GM19023 (cell line): ENCODE results near the gene NOTCH4.
A peak's percentile ranks its signal among the peaks of the same experiment; 100 is the strongest.
"Not testable (repeated sequence)": the region's sequence is repeated elsewhere in the genome, so short reads cannot be mapped to it uniquely, and the experiment has no call there.

Experiments
- ATAC-seq: cut with Tn5 transposase; IDR thresholded peaks from one replicate; pipeline ENCODE4 v1.9.1; 2021; ENCODE audit warnings: mild to moderate bottlenecking, moderate library complexity; ENCODE audit not compliant: unreplicated experiment

The NOTCH4 gene

DNA sequence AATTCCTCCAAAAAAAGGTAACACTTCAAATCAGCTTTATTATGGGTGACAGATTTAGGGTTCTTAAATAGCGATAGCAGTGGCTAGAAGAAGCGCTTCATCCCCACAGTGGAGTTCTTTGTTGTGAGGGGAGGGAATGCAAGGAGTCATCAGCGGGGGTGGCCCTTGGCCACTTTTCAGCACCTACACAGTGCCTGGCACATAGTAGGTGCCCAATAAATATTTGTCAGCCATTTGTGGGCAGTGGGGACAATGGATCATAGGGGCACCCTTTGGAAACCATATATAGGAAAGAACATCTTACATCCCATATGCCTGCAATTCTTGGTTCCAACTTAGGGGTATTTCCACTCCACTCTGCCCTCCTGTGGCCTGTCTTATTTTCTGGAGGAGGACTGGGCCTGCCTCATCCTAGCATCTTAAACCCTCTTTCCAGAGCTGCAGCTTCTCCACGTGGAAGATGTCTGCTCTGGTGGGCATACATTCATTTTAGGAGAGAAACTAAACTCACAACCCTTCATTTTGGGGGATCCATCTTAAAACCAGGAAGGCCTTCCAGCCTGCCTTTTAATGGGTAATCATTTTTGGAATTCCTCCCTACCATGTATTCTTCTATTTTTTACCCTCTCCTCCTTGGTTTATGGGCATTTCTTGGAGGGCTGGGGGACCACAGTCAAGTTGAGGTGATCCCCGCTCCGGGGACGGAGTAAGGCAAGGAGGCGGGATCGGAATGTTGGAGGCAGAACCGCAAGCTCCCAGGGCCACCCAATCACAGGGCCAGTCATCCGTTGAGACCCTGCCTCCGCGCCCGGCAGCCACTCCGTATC lies 28.8 kb downstream of the NOTCH4 start:
- ATAC-seq, result no peak

DNA sequence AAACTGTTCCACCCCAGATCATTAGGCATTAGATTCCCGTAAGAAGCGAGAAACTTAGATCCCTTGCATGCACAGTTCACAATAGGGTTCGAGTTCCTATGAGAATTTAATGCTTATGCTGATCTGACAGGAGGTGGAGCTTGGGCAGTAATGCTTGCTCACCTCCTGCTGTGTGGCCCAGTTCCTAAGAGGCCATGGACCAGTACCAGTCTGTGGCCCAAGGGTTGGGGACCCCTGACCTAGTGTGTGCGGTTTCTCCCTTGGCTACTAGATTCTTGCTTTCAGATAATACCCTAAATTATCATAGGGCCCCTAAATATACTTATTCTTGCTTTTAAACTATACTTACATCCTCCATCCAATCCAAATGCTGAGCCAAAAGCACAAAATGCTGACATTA lies 29.5 kb downstream of the NOTCH4 start:
- ATAC-seq, result no peak

DNA sequence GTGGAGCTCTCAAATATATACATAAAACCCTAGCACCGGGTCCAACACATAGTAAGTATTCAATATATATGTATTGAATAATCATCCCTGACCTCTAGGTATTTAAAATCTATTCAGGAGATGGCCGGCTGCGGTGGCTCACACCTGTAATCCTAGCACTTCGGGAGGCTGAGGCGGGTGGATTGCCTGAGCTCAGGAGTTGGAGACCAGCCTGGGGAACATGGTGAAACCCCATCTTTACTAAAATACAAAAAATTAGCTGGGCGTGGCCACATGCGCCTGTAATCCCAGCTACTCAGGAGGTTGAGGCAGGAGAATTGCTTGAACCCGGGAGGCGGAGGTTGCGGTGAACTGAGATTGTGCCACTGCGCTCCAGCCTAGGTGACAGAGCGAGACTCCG lies 30.8 kb downstream of the NOTCH4 start:
- ATAC-seq, result not testable (repeated sequence)

DNA sequence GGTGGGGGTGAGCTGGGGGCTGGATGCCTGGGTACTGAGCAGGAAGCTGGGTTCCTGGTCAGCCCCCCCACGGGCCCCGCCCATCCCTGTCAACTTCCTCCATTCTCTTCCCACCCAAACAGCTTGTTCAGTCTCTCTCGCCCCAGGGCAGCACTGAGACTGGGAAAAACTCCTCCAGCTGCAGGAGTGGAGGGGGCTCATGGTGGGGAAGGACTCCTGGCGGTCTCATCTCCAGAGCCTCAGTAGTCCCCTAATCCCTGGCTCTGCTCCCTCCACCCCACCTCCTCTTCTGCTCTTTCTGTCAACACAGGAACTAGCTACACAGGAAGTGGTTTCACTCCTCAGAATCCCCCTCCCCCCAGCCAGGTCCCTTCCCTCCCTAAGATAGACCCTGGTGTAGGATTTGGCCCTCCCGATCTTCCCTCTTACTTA lies 31.2 kb downstream of the NOTCH4 start, which contains the start of gene GPSM3:
GPSM3 (minus strand) TSS at position 36 of the 432 bp plus-strand sequence. CDS start 130 bp downstream, outside the sequence.
- no peak for ATAC-seq

DNA sequence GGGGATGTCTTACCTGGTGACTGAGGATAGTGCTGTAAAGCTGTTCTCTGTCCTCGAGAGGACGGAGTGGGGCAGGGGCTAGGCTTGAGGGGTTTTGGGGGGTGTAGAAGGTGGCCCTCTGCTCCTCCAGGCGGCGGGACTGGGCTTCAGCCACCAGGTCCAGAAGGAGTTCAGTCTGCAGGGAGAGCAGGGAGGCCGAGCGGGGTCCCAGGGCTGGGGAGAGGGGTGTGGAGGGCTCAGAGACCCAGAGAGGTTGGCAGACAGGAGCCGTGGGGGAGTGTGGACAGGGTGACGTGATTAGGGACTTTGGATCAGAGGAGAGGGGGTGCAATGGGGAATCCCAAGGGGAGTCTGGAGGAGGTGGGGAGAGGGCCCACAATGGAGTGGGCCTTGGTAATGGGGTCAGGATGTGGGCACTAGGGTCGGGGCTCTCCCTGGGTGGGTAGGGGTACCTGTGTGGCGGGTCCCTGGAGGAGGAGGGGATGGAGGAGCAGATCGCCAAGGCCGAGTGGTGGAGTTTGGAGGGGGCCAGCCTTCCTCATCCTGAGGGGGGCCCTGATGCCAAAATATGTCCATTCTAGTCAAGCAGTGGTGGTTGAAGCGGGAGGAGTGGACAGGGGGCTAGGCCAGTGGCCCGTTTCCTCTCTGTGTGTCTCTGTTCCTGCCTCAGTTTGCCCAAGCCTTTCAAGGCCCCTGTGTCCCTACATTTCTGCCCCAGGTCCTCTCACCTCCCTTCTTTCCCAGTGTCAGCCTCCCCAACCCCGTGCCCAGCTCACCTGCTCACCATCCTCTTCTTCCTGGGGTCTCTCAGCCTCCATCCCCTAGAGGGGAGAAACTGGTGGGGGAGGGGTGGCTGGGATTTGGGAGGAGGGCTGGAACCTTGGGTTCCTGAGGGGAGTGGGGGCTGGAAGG lies 31.9 kb downstream of the NOTCH4 start:
- no peak for ATAC-seq

DNA sequence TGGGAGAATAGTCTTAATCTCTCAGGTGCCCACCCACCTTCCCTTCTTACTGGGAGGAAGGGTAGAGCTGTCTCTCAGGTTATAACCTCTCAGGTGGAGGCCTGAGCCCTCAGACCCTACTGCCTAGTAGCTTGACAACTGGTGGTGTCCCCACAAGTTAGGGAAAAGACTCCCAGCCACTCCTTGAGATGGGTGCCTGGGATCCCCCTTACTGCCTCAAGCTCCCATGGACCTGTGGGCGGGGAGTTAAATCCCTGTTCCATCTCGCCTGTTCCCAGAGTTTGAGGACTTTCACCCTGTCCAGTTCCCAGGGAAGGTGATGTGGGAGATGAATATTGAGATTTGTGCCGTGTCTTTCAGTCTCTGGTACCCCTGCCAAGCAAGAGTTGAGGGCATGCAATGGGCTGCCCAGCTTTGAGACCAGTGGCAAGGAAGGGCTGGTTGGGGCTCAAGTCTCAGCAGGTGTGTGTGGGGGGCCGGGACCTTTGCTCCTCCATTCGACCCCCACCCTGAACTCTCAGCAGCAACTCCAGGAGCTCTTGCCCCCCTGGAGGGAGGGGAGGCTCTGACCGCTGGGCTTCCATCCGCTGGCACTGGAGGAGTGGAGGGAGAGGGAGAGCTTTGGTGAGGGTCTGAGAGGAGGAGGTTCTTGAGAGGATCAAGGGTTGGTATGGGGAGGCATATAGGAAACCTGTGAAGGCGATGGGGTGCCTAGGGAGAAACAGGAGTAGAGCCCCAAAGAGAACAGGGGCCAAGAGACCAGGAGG lies 32.8 kb downstream of the NOTCH4 start:
- ATAC-seq, result no peak

DNA sequence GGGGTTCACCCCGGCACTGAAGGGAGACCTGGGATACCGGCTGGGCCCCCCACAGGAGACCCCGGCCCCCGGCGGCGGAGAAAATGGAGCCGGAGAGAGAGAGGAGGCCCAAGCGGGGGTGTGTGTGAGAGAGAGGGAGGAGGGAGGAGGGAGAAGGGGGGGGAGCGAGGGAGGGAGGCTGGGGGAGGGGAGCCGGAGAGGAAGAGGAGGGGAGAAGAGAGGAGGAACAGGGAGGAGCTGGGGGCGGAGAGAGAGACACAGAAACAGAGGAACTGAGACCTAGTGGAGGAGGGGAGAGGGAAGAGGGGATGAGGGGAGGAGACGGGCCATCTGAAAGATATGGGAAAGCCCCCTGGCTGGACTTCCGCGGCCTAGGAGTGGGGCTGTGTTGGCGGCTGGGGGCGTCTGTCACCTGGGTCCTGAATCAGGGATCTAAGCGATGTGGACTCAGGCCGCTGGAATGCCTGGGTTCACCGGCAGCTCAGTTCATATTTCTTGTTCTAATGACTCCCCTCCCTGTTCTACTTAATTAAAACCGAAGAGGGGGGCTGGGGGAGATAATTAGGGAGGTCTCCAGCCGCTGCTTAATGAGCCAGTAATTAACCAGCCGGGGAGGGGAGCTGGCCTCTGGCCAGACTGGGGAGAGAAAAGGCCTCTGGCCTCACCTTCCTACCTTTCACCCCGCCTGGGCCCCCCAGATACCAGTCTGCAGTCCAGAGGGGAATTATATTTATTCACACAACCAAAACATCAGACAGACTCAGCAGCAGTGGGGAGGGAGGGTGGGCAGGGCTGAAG lies 33.6 kb downstream of the NOTCH4 start, which contains the start of gene PBX2:
PBX2 (minus strand) TSS at position 149 of the 798 bp plus-strand sequence. CDS start 287 bp downstream, outside the sequence.
- peak; percentile 57 for ATAC-seq

DNA sequence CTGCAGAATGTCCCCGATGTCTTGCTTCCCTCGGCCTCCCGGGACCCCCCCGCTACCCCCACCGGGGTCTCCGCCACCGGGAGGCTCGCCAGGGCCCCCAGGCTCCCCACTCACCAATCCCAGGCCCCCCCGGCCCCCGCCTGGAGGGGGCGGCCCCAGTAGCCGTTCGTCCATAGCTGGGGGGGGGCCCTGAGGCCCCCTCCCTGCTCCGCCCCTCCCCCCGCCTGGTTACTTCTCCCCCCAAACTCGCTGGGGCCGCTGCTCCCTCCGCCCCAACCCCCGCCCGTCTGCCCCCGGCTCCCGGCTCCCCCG lies 34.2 kb downstream of the NOTCH4 start:
- ATAC-seq, result no peak

DNA sequence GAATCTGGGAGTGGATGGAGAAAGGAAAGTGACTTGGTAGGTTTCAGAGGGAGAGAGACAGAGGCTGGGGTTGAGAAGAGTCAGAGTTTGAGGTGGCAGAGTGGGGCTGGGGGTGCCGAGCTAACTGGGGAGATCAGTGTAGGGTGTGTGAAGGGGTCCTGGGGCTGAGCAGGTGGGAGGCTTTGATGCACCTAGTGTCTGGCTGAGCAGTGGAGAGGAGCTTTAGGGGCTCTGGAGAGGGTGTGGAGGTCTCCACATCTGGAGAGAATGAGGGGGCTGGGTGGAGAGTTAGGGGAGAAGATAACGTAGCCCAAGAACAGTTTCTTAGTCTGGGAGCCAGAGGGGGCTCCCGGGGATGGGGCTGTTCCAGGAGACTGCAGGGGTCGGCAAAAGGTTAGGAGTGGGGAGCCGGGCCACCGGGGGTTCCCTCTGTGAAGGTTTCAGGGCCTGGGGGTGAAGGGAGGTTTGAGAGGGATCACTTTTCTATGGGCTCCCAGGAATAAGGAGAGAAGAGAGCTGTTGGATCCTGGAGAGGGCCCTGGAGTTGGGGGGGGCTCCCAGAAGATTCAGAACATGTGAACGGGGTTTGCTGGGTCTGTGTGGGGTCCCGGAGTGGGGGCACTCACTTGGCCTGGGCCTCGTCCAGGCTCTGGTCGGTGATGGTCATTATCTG lies 34.7 kb downstream of the NOTCH4 start:
- ATAC-seq, result no peak

DNA sequence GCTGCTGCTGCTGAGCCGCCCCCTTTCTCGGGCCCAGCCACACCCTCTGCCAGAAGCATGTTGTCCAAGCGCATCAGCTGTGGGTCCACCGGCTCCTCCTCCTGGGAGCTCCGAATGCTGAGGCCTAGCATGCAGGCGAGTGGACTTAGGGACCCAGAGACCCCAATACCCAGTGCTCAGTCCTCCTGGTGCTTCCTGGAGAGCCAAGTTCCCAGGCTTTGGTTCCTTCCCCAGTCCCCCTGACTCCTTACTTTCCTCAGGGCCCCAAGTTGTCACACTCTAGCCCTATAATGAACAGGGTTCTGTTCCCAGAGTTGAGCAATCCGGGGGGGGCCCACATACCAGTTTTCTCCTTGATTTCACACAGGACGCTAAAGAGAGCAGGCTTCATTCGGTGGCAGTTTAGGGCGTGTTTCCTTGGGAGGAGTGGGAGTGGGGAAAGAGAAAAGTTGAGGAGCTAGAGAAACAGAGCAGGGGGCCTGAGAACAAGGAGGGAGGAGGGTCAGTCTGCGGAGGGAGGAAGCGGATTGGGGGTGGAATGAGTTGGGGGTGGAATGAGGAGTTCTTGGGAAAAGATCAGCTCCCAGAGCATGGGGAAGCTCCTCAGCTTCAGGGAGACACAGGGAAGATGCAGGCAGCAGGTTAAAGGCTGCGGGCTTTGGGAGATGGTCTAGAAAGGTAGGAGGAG lies 35.3 kb downstream of the NOTCH4 start:
- ATAC-seq, result no peak

DNA sequence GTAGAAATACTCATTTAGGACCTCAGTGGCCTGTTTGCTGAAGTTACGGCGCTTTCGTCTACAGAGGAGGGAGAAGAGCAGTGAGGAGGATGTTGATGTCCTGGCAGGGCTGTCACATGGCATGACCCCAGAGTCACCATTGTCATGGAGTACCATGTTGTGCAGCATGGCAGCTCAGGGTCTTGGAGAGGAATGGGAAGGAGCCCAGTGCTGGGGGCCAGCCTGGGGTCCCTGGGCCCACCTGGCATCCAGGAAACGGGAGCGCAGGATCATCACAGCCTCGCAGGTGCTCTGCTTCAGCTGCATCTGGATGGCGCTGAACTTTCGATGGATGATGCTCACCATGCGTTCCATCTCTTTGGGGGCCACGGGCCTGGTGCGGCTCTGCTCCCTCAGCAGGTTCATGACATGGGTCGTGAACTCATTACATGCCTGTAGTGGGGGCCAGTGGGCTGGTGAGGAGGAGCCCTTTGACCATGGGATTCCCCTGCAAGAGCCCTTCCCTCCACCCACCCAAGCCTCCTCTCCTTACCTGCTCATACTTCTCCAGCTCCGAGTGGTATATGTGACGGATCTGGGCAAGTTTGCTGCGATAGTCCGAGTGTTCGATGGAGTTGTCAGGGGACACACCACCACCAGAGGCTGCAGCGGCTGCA lies 36.0 kb downstream of the NOTCH4 start:
- not testable (repeated sequence) for ATAC-seq

DNA sequence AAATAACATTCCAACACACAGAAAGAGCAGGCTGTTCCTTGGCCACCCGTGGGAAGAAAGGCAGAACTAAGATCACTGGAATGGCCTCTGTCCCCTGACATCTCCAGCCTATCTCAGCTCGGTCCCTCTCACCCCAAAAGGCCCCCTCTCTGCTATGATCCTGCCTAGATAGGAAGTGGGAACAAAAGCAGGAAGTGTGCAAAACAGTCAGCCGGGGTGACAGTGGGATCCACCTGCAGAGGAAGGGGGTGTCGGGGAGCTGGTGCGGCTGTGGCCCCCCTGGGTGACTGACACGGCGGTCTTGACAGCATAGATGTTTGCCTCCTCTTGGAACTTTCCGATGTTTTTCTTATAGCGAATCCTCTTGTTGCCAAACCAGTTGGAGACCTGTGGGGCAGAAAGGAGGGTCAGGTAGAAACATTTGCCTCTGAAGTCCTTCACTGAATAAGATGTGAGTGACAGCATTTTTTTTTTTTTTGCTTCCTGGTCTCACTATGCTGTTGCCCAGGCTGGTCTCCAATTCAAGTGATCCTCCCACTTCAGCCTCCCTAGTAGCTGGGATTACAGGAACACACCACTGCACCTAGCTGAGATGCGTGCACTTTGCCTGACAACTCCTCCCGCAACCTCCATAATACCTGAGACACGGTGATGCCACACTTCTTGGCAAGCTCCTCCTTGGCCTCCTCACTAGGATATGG lies 36.7 kb downstream of the NOTCH4 start:
- no peak for ATAC-seq

DNA sequence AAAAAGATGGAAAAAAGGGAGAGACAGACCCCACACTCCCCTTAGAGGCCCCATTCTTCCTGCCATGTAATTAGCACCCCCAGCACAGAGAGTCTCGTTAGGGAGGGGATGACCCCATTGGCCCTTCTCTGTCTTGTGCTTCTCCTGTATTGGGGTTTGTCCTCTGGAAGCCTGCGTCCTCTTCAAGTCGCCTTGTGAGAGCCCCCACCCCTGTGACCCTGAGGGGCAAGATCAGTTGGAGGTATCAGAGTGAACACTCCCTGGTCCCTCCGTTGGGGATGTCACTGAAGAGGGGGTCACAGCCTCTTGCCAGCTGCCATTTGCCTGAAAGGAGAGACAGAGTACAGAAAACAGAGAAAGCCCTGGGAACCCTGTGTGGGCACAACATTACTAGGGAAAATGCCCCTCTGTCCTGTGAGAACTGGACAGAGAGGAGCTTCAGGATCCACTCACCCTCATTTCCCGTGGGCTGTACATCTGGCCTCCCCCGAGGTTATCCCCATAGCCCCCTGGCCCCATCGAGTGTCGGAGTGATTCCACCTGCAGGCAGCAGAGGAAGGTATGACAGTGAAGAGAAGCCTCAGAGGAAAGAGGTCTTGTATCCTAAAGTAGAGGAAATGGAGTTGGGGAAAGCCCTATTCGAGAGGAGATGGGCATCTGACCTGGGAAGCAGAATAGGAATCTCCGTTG lies 37.6 kb downstream of the NOTCH4 start:
- not testable (repeated sequence) for ATAC-seq

DNA sequence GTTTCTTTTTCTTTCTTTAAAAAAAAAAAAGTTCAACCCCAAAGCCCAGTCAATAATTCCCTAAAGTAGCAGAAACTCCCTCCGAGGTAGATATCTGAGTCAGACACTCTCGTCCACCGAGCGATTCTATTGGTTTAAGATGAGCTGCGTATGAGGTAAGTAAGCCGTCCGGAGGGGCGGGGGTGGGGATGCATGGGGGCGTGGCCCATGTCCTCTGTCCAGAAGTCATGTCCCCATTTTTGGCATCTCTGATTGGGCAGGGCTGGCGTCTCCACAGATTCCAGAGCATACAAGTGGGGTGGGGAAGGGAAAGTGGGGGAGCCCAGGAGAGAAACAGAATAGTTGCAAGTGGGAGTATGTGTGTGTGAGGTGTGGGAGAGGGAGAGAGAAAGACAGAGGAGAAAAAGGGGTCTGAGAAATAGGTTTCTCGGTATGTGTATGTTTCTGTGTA lies 38.2 kb downstream of the NOTCH4 start:
- ATAC-seq, result not testable (repeated sequence)

DNA sequence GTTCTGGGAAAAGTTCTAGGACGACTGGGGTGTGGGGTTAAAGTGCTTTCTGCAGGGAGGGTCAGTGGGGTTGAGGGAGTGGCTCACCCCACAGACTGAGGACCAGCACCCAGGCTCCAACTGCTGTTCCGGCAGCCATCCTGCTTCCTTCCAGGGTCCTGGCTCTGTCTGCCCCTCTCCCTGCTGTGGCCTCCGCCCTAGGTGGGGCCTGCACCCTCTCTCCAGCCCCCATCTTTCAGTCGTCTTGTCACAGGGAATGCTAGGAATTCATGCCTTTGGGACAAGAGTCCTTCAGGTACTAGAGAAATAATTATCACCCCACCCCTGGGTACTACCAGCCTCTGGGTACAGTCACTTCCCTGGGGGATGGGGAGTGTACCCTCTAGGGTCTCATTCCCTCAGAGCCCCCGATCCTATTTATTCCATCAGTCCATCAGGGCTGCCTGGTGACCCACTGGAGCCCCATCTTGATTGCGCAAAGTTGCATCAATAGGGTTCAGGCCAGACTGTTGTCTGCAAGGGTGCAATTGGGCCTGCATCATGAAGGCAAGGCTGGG lies 39.7 kb downstream of the NOTCH4 start, which contains the start of gene AGER:
AGER (minus strand) TSS at position 170 of the 557 bp plus-strand sequence; CDS start at position 139, 31 bp downstream.
- no peak for ATAC-seq

DNA sequence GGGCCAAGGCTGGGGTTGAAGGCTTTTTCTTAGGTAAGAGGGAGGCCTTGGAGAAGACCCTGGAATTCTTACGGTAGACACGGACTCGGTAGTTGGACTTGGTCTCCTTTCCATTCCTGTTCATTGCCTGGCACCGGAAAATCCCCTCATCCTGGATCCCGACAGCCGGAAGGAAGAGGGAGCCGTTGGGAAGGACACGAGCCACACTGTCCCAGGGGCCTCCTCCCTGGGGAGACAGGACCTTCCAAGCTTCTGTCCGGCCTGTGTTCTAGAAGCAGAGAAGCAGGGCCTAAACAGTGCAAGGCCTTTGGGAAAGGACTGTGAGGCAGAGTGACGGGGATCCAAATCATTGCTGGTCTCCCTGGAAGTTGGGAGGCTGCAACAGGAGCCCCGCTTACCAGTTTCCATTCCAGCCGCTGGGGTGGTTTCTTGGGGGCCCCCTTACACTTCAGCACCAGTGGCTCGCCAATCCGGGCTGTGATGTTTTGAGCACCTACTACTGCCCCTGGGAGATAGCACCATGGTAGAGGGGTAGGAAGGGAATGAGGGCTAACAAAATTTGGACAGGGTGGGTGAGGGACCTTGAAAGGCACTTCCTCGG lies 40.3 kb downstream of the NOTCH4 start:
- ATAC-seq, result no peak
